Activated CD8-positive, alpha-beta T cell treated with anti-CD3 and anti-CD28 coated beads, Interleukin-2, amount 10 ng/mL, durations not matched to agents 7 days and 5 days (primary cell): ENCODE data around the gene BEND6. TPM values are rescaled to one million over a fixed set of nuclear protein-coding genes. Genes with fewer than 3 reads are reported as not detected.

Experiments
- ATAC-seq: fragments of 150-1000 bp; cut with Tn5 transposase; one replicate; pipeline ENCODE4 v1.10.0; 2021; ENCODE audit warnings: moderate library complexity
- CTCF ChIA-PET: fragments of 350-600 bp; sonication (Branson Sonifier 250); formaldehyde crosslinking; loops from one replicate; lab custom pipeline; 2021; ENCODE audit warnings: antibody characterized with exemption; lab: Charles Lee
- POLR2A ChIA-PET: fragments of 350-600 bp; sonication (Branson Sonifier 250); formaldehyde crosslinking; loops from one replicate; lab custom pipeline; 2021; ENCODE audit warnings: antibody characterized with exemption; lab: Charles Lee
- DNase-seq: peaks from one replicate; pipeline ENCODE4 v3.0.0-alpha.2; 2020
- H3K27ac Mint-ChIP-seq: one replicate; pipeline ENCODE4 v1.8.0; 2021; ENCODE audit warnings: mild to moderate bottlenecking, mixed read lengths
- H3K27me3 Mint-ChIP-seq: one replicate; pipeline ENCODE4 v1.8.0; 2021; ENCODE audit warnings: low read depth, mixed read lengths
- H3K36me3 Mint-ChIP-seq: one replicate; pipeline ENCODE4 v1.8.0; 2021; ENCODE audit warnings: low read depth, mixed read lengths
- H3K4me1 Mint-ChIP-seq: one replicate; pipeline ENCODE4 v1.8.0; 2021; ENCODE audit warnings: low read depth, mixed read lengths
- H3K4me3 Mint-ChIP-seq: one replicate; pipeline ENCODE4 v1.8.0; 2021; ENCODE audit warnings: mild to moderate bottlenecking, mixed read lengths
- H3K9me3 Mint-ChIP-seq: one replicate; pipeline ENCODE4 v1.8.0; 2022; ENCODE audit warnings: mixed read lengths; ENCODE audit not compliant: insufficient read depth
- total RNA-seq, 2 experiments: library from RNA; stranded (reverse); gene quantifications; one replicate each; pipeline ENCODE4 v1.2.3, GENCODE V29; 2021

Gene BEND6
- total RNA-seq, 2 experiments from 2014 or later: not detected

DNA sequence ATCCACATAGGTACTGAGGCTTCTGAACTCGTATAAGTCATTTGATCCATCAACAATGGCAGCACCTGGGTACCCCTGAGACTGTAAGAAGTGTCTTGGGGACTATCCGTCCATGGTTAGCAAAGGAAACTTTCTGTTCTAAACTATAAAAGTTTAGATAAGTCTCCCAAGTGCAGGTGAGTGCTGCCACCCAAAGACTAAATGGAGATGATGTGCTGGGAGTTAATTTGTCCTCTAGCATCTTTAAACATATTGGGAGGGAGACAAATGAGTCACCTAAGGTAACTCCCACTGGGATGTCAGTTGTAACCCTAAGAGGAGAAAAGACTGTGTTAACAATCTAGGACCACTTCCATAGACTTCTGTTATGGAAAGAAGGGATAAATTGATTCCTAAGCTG, 6.2 kb downstream of the BEND6 start:
- H3K27me3 Mint-ChIP-seq: peaks cover 30% of the 10 kb centered on the region
- H3K4me1 Mint-ChIP-seq: no peaks in the 10 kb centered on the region
- no peaks in the 10 kb centered on the region for H3K36me3 Mint-ChIP-seq
- H3K9me3 Mint-ChIP-seq: no peaks in the 10 kb centered on the region
- H3K27ac Mint-ChIP-seq: no peak overlapping the region
- ChIA-PET CTCF (interaction anchor here (1.1 to 4.5 kb wide), 4 partner anchors 9 to 355 kb away, joined by 3 to 18 read pairs (median 4); no protein-coding TSS in a partner anchor), POLR2A (no interaction called here)
- ATAC-seq (no peak), DNase-seq (no peak)
- H3K4me3 Mint-ChIP-seq: no peak overlapping the region

DNA sequence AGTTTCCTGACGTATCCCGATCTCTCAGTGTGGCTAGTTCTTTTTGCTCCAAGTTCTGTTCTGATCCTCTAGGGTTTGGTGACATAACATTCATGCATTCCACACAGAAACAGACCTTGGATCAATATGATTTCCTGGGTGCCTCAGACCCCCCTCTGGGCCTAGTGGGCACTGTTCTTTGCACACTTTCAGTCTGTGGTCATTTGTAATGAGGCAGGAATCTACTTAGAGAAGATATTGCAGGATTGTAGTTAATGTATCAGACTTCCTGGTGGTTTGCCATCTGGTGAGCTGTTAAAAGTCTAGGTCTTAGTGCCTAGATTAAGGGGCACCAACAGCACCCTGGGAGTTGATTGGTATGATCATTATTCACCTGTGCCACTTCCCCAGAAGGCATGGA, 7.5 kb downstream of the BEND6 start:
- POLR2A ChIA-PET: no interaction called here

DNA sequence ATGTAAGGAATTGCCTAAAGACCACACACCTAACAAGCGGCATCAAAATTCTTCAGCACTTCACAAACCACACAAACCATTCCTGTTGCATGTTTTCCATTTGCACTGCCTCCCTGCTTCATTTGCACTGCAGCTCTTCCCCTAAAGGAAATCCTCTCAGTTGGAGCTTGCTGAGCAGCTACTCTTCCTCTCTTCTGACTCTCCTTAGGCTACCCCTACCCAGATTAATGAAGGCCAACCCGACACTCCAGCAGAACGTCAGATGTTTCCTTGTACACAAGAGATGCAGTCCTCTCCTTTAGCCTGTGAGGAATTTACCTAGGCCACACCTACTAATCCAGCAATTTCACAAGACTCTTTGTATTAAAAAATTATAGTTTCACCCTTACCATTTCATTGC, 8.1 kb downstream of the BEND6 start:
- Mint-ChIP-seq H3K9me3 (no peaks in the 10 kb centered on the region), H3K27me3 (peaks cover 25% of the 10 kb centered on the region), H3K36me3 (no peaks in the 10 kb centered on the region), H3K4me1 (no peaks in the 10 kb centered on the region), H3K4me3 (no peak overlapping the region), H3K27ac (no peak overlapping the region)
- ChIA-PET POLR2A (no interaction called here), CTCF (interaction anchor here (4.5 kb wide), 1 partner anchor 59 kb away, joined by 18 read pairs; no protein-coding TSS in a partner anchor)
- ATAC-seq: no peak
- no peak for DNase-seq

More for the DNA sequence above, 7.5 kb downstream of the BEND6 start:
- Mint-ChIP-seq H3K27me3 (peaks cover 23% of the 10 kb centered on the region), H3K4me1 (no peaks in the 10 kb centered on the region), H3K27ac (no peak overlapping the region), H3K36me3 (no peaks in the 10 kb centered on the region), H3K4me3 (no peak overlapping the region), H3K9me3 (no peaks in the 10 kb centered on the region)
- CTCF ChIA-PET: interaction anchor here (1.3 to 4.5 kb wide), 2 partner anchors 49 to 58 kb away, joined by 3 to 18 read pairs; no protein-coding TSS in a partner anchor
- ATAC-seq (no peak), DNase-seq (no peak)

GRCh38 chr6:56963793-56964192, 8.9 kb downstream of the BEND6 start:
- CTCF ChIA-PET: interaction anchor here (1.0 to 4.5 kb wide), 2 partner anchors 9 to 59 kb away, joined by 3 to 18 read pairs; partner anchors contain the start of gene BEND6
- no peaks in the 10 kb centered on the region for H3K36me3 Mint-ChIP-seq
- ATAC-seq (no peak), DNase-seq (no peak)
- no peak overlapping the region for H3K27ac Mint-ChIP-seq
- POLR2A ChIA-PET: no interaction called here
- H3K9me3 Mint-ChIP-seq: no peaks in the 10 kb centered on the region
- no peaks in the 10 kb centered on the region for H3K4me1 Mint-ChIP-seq
- H3K4me3 Mint-ChIP-seq: no peak overlapping the region
- H3K27me3 Mint-ChIP-seq: peaks cover 17% of the 10 kb centered on the region

DNA sequence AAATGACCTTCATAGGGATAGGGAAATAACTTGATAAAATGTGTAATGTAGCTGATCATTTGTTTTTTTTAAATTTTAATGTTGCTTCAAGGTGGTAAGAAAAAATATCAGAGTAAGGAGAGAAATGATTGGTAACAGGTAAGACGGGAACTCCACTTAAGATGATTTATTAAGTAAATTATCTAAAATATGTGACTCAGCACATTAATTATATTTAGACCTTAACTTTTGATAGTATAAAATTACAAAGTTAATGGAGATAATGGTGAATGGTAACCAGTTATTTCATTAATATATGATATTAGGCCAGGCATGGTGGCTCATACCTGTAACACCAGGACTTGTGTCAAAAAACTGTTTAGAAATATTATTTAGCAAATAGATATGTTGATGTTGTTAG, 10.2 kb downstream of the BEND6 start:
- no peaks in the 10 kb centered on the region for H3K4me1 Mint-ChIP-seq
- no peaks in the 10 kb centered on the region for H3K9me3 Mint-ChIP-seq
- H3K27ac Mint-ChIP-seq: no peak overlapping the region
- DNase-seq (no peak), ATAC-seq (no peak)
- H3K4me3 Mint-ChIP-seq: no peak overlapping the region
- POLR2A ChIA-PET: no interaction called here
- peaks cover 11% of the 10 kb centered on the region for H3K27me3 Mint-ChIP-seq
- H3K36me3 Mint-ChIP-seq: no peaks in the 10 kb centered on the region
- CTCF ChIA-PET: no interaction called here

GRCh38 chr6:56970849-56971248, 15.9 kb downstream of the BEND6 start:
- DNase-seq (no peak), ATAC-seq (no peak)
- H3K4me1 Mint-ChIP-seq: no peaks in the 10 kb centered on the region
- H3K36me3 Mint-ChIP-seq: no peaks in the 10 kb centered on the region
- H3K27ac Mint-ChIP-seq: no peak overlapping the region
- no peak overlapping the region for H3K4me3 Mint-ChIP-seq
- CTCF ChIA-PET: interaction anchor here (1.1 kb wide), 1 partner anchor 9 kb away, joined by 4 read pairs; no protein-coding TSS in a partner anchor
- H3K9me3 Mint-ChIP-seq: no peaks in the 10 kb centered on the region
- peaks cover 3% of the 10 kb centered on the region for H3K27me3 Mint-ChIP-seq
- POLR2A ChIA-PET: no interaction called here

GRCh38 chr6:56977192-56977591, 22.3 kb downstream of the BEND6 start:
- DNase-seq (no peak), ATAC-seq (no peak)
- Mint-ChIP-seq H3K4me3 (no peak overlapping the region), H3K4me1 (no peaks in the 10 kb centered on the region), H3K27ac (no peak overlapping the region), H3K36me3 (no peaks in the 10 kb centered on the region), H3K9me3 (no peaks in the 10 kb centered on the region), H3K27me3 (peaks cover 5% of the 10 kb centered on the region)
- ChIA-PET POLR2A (no interaction called here), CTCF (no interaction called here)

DNA sequence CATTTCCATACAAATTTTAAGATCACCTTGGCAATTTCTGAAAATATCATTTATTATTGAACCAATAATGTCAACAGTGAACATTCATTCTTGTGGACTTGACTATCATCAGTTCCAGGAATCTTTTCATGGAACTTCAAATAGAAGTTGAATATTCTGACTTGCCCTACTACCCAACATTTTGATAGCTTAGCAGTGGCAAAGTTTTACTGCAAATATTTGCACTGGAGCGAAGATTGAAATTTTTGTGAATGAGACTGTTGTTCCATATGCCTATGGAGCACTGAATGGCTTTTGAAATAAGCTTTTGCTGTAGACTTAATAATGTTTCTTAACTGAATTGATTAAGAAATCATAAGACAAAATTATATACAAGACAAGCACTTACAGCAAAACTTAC, 23.6 kb downstream of the BEND6 start:
- ChIA-PET CTCF (no interaction called here), POLR2A (no interaction called here)
- H3K27me3 Mint-ChIP-seq: peaks cover 8% of the 10 kb centered on the region
- no peak for ATAC-seq
- no peaks in the 10 kb centered on the region for H3K9me3 Mint-ChIP-seq
- DNase-seq: no peak
- no peaks in the 10 kb centered on the region for H3K4me1 Mint-ChIP-seq
- H3K4me3 Mint-ChIP-seq: no peak overlapping the region
- no peak overlapping the region for H3K27ac Mint-ChIP-seq
- no peaks in the 10 kb centered on the region for H3K36me3 Mint-ChIP-seq

- no peaks in the 10 kb centered on the region for H3K4me1 Mint-ChIP-seq
- no peak overlapping the region for H3K27ac Mint-ChIP-seq
- no peaks in the 10 kb centered on the region for H3K36me3 Mint-ChIP-seq
- ChIA-PET CTCF (interaction anchor here (0.9 kb wide), 1 partner anchor 29 kb away, joined by 3 read pairs; the partner anchor contains the start of gene BEND6), POLR2A (no interaction called here)
- ATAC-seq: no peak
- DNase-seq: no peak
- no peak overlapping the region for H3K4me3 Mint-ChIP-seq
- H3K27me3 Mint-ChIP-seq: peaks cover 18% of the 10 kb centered on the region
- no peaks in the 10 kb centered on the region for H3K9me3 Mint-ChIP-seq
Measured at GRCh38 chr6:56984361-56984760, 29.5 kb downstream of the BEND6 start.

- Mint-ChIP-seq H3K36me3 (no peaks in the 10 kb centered on the region), H3K27me3 (peaks cover 21% of the 10 kb centered on the region), H3K4me1 (no peaks in the 10 kb centered on the region), H3K27ac (no peak overlapping the region), H3K4me3 (no peak overlapping the region), H3K9me3 (no peaks in the 10 kb centered on the region)
- ChIA-PET CTCF (no interaction called here), POLR2A (no interaction called here)
- DNase-seq (no peak), ATAC-seq (no peak)
Measured at GRCh38 chr6:56984884-56985283, 30.0 kb downstream of the BEND6 start.

DNA sequence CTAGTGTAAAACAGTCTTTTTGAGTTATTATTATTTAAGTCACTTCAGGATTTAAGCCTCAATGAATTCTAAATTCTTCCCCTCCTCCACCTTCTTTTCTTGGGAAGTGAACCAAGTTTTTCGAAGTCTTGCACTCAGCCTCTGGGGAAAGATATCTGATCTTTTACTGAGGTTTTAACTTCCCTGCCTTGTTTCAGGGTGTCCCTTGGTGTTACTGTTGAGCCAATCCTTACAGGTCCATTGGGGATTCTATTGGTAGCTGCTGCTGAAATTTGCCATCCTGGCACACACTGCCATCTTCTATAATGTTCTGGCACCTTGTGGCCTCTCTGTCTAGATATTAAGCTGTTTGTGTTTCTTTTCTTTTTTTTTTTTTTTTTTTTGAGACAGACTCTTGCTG, 31.7 kb downstream of the BEND6 start:
- Mint-ChIP-seq H3K27ac (no peak overlapping the region), H3K9me3 (no peaks in the 10 kb centered on the region), H3K4me1 (no peaks in the 10 kb centered on the region), H3K36me3 (no peaks in the 10 kb centered on the region), H3K27me3 (peaks cover 20% of the 10 kb centered on the region), H3K4me3 (no peak overlapping the region)
- DNase-seq (no peak), ATAC-seq (no peak)
- ChIA-PET CTCF (no interaction called here), POLR2A (no interaction called here)

- ChIA-PET POLR2A (no interaction called here), CTCF (no interaction called here)
- ATAC-seq (no peak), DNase-seq (no peak)
- H3K27ac Mint-ChIP-seq: no peak overlapping the region
- H3K4me1 Mint-ChIP-seq: no peaks in the 10 kb centered on the region
- H3K27me3 Mint-ChIP-seq: peaks cover 21% of the 10 kb centered on the region
- H3K36me3 Mint-ChIP-seq: no peaks in the 10 kb centered on the region
- H3K4me3 Mint-ChIP-seq: no peak overlapping the region
- H3K9me3 Mint-ChIP-seq: no peaks in the 10 kb centered on the region
Measured at GRCh38 chr6:56988145-56988544, 33.2 kb downstream of the BEND6 start.

- Mint-ChIP-seq H3K4me1 (no peaks in the 10 kb centered on the region), H3K9me3 (no peaks in the 10 kb centered on the region), H3K36me3 (no peaks in the 10 kb centered on the region), H3K4me3 (no peak overlapping the region), H3K27ac (no peak overlapping the region), H3K27me3 (peaks cover 11% of the 10 kb centered on the region)
- ChIA-PET CTCF (interaction anchor here (1.5 kb wide), 1 partner anchor 88 kb away, joined by 4 read pairs; no protein-coding TSS in a partner anchor), POLR2A (no interaction called here)
- ATAC-seq: no peak
- DNase-seq: no peak
Measured at GRCh38 chr6:56992036-56992435, 37.1 kb downstream of the BEND6 start.
